SH-SY5Y (cell line): ENCODE data around the gene MEI1.

Experiments used
- GATA2 ChIP-seq: IDR thresholded peaks from 2 replicates; pipeline ENCODE4 v1.6.1; 2011; ENCODE audit warnings: mild to moderate bottlenecking, low read depth, low read length
- GATA3 ChIP-seq: IDR thresholded peaks from 2 replicates; pipeline ENCODE4 v1.6.1; 2011; ENCODE audit warnings: low read depth, mild to moderate bottlenecking, low read length, moderate library complexity

Gene MEI1

DNA sequence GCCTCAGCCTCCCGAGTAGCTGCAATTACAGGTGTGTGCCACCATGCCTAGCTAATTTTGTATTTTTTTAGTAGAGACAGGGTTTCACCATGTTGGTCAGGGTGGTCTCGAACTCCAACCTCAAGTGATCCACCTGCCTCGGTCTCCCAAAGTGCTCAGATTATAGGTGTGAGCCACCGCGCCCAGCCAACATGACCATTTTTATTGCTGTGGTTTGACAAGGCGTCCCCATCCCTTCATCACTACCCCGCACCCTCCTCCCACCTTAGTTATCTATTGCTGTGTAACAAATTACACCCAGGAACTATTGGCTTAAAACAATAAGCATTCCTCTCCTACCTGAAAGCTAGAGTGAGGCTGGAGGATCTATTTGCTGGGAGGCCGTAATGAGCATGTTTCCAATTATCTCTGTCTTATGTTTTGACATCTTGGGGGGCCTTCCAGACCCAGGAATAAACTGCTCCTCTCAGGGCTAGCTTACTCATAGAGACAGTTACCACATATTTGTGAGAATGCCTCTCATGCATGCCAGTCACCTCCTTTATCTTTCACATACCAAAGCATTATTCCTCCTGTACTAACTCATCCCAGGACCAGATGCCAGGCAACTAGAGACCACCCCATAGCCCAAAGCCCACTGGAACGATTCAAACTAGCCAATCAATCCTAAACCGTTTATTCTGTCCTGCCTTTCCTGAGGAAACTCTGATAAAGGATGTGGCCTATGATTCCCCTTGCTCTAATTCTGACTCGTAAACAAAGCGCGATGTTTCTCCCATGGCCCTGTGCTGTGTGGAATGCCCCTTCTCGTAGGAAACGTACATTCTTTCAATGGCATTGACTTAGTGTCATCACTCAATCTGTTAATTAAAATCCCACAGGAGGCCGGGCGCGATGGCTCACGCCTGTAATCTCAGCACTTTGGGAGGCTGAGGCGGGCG is 30.1 kb upstream of the MEI1 start:
- TF ChIP-seq GATA3 (no peak), GATA2 (no peak)

DNA sequence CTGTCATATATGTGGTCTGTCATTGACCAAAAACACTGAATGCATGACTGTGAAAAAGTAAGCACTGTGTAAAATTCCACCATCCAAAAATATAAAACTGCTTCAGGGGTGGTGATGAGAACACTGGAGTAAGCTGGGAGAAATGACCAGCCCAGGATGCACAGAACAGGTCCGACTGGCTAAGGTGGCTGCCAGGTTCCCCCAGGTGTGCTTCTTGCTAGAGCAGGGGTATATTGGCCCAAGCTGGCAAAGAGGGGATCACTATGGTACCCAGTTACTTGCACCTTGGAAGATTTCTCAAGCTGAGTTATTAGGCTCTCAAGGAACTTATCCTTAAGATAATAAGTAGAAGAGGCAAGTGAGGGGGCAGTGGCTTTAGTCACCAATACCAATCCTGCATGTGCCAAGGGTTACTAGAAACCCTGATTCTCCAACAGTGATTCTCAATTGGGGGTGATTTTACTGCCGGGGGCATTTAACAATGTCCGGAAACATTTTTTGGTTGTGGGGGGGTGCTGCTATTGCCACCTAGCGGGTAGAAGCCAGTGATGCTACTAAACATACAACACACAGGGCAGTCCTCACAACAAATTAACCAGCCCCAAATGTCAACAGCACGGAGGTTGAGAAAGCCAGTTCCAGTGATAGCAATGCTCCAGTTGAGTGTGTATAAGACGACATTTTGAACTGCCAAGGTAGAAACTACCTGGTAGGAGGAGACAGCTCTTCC is 26.4 kb upstream of the MEI1 start:
- TF ChIP-seq GATA3 (no peak), GATA2 (no peak)

DNA sequence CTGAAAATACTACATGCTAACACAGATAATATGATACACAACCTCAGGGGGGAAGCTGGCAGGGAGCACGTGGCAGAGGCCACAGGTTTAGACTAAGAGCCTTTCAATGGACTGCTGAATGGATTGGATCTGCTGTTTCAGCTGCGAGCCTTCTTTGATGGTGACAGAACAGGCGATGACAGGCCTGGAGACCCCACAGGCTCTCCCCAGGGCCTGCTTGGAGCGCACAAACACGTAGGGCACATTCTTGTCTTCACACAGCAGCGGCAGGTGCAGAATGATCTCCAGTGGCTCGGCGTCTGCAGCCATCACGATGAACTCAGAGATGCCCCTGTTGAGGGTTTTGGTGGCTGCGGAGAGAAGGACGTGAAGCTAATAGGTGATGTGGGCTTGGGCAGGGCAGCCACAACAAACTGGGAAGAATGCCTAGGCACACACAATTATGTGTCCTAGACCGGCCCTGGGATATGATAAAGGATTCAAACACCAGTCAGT is 24.4 kb upstream of the MEI1 start:
- TF ChIP-seq GATA2 = no peak
- no peak for TF ChIP-seq GATA3

DNA sequence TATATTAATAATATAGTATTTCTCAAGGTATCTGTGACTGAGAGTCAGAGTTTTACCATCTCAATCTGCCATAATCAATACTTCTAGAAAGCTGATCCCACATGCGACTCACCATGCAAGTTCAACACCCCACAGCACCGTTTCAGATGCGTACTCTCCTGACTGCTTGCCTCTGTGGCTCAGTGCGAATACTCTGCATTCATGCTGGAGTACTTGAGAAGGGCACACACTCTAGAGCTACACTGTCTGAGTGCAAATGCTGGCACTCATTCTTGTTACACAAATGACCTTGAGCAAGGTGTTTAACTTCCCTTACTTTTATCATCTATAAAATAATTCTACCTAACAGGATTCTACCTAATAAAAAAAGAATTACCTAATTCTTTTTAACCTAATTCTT is 23.2 kb upstream of the MEI1 start:
- TF ChIP-seq GATA3 = no peak
- TF ChIP-seq GATA2 = no peak

DNA sequence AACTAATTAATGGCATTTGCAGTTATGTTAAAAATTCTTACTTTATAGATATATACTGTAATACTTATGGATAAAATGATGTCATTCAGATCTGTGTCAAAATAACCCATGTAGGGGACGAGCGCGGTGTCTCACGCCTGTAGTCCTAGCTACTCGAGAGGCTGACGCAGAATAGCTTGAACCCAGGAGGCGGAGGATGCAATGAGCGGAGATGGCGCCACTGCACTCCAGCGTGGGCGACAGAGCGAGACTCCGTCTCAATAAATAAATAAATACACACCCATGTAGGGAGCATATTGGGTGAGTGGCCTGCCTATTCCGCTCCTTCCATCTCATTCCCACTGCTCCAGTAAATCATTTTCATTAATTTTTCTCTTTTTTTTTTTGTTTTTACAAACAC is 17.7 kb upstream of the MEI1 start:
- TF ChIP-seq GATA3 (no peak), GATA2 (no peak)

DNA sequence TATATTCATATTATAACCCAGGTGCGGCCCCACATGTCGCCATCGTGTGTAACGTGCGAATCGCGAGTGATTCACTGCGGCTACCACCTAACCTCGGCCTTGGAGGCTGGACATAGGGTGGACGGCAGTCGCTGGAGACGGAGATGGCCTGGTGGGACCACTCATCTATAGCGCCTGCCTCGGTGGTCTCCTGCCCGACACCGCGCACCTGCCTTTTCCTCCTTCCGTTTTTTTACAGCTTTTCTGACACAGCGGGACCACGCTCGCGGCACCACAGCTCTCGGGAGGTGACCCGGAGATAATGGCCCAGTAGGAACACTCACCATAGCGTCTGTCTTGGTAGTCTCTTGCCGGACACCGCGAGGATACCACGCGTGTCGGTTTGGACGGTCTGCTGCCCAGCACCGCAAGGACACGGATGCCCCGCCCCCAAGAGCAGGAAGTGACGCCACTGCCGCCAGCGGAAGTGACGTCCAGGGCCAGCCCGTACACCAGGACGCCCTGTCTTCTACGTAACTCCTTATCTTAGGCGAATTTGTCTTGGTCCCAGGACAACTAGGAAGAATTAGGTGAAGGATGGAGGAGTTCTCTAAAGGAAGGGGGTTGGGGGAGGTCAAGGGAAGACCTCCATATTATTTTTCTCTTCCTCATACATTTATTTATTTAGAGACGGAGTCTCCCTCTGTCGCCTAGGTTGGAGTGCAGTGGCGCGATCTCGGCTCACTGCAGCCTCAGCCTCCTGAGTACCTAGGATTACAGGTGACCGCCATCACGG is 17.1 kb upstream of the MEI1 start:
- 0 out of 2 replicates have a peak, but pooled peaks have one; percentile 28 for TF ChIP-seq GATA2
- no peak for TF ChIP-seq GATA3

DNA sequence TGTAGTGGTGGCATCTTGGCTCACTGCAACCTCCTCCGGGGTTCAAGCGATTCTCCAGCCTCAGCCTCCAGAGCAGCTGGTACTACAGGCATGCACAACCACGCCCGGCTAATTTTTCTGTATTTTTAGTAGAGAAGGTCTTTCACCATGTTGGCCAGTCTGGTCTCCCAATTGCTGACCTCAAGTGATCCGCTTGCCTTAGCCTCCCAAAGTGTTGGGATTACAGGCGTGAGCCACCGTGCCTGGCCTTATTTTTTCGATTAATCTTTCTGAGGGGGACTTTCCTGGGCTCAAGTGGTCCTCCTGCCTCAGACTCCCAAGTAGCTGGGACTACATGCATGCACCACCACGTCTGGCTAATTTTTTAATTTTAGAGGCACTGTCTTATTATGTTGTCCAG is 16.3 kb upstream of the MEI1 start:
- no peak for TF ChIP-seq GATA2
- TF ChIP-seq GATA3 = no peak

DNA sequence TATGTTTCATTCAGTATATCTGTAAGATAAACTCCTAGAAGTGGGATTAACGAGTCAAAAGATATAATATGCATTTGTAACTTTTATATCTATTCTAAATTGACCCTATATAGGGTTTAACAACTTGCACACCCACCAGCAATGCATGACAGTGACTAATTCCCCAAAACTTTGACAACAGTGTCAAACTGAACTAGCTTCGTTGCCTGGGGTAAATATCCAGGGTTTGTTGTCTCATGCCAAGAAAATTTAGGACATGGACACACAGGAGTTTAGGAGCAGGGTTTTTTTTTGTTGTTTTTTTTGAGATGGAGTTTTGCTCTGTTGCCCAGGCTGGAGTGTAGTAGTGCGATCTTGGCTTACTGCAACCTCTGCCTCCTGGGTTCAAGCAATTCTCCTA is 15.7 kb upstream of the MEI1 start:
- TF ChIP-seq GATA2 (no peak), GATA3 (no peak)

DNA sequence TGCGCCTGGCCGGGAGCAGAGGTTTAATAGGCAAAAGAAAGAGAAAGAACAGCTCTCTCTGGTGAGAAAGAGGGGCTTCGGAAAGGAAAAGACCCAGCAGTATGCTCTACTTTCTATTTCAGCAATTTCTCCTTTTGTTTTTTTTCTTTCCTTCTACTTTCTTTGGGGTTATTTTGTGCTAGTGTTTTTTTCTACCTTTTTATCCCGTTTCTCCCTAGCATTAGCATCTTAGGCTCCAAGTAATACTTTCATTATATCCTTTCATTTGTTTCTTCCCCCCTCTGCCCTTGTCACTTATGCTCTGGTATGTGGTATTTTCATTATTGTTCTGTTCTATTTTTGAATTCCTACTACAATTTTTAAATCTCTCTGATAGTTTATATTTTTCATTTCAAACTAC is 15.1 kb upstream of the MEI1 start:
- no peak for TF ChIP-seq GATA2
- TF ChIP-seq GATA3 = no peak

DNA sequence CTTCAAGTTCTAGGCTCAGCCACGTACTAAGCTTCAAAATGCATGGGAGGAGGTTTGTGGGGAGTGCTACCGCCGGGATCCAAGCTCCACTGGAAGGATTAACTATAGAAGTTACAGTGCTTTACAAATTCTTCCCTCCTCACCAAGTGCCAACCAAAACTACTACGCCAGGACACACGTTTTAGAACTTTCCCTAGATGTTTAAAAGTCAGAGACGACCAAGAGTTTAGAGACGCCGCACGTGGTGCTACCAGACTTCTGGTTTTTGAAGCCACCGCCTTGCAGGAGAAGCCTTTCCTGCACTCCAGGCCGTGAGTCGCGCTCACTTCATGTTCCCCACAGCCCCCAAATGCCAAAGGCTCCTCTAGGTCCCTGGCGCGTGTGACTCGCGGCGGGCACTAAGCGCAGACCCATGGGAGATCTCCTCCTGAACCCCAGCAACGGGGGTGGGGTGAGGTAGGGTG is 11.4 kb upstream of the MEI1 start:
- TF ChIP-seq GATA2 (no peak), GATA3 (no peak)

DNA sequence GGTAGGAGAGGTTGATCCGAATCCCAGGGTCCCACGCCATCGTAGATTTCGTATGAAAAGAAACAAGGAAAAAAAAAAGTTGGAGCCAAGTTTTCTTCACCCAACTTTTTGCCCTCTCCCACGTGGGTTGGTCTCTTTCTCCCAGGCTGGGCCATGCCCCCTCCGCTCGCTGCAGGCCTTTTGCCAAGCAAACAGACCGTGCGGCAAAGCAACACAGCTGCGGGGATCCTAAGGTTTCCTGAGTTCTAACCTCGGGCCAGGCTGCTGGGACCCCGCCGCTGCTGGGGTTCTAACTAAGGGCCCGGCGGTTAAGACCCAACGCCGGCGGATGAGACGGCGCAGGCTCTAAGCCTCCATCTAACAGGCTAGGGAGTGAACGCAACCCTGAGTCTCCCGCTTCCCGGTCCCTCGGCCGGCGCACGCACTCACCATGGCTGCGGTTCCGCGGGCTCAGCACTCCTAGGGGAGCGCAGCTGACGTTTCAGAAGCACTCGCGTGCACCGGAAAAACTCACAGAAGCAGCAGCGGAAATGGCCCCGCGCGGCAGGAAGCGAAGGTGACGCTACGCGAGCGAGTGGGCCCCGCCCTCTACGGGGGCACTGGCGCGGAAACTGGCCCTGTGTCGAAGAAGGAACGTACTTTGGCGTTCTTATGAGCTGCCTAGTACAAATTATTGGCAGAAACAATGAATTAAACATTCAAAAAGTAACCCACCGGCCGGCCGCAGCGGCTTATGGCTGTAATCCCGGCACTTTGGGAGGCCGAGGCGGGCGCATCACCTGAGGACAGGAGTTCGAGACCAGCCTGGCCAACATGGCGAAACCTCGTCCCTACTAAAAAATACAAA is 10.7 kb upstream of the MEI1 start, which contains the start of gene SNU13:
TSS of gene SNU13 (minus strand) at position 503 of the 847 bp plus-strand sequence. CDS start at position 432, 71 bp downstream.
- TF ChIP-seq GATA3 = no peak
- TF ChIP-seq GATA2 = no peak

DNA sequence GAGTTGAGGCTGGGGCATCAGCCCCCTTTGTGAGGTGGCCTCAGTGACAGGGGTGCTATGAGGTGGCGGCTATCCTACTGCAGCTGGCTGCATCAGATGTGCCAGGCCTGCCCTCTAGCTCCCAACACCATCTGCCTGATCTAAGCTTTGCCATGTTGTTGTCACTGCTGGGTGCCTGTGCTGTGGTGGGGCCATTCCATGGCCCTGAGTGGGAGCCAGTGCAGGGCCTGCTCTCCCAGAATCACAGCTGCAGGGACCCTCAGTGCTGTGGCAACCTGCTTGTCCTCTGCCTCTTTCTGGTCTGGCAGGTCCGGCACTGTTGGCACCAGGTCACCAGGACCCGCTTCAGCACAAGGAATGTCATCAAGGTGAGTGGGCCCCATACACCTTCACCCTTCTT is 8.8 kb upstream of the MEI1 start:
- TF ChIP-seq GATA2 (no peak), GATA3 (no peak)

DNA sequence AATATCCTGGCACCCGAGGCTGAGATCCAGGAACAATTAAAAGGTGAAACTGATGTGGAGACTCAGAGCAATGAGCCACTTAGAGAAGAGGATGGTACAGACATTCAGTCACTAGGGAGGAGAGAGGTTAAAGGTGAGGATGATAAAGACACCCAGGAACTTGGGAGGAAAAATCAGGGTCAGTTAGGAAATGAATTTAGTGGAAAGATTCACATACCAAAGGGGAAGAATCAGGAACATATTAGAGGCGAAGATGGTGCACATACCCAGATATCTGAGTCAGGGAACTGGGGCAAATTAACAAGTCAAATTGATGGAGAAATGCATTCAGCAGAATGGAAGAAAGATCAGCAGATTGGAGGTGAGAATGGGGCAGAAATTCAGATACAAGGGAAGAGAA is 4.1 kb upstream of the MEI1 start:
- TF ChIP-seq GATA3 (no peak), GATA2 (no peak)
